IMR-90 (cell line): ENCODE measurements around the gene STON2. TPM values are rescaled to one million over a fixed set of nuclear protein-coding genes. Genes with fewer than 3 reads are reported as not detected.

ENCODE experiments used
- ATAC-seq: fragments of 200-7000 bp; cut with Tn5 transposase; 2 replicates; pipeline ENCODE4 v1.9.1; 2020; ENCODE audit warnings: low read depth, mild to moderate bottlenecking, moderate library complexity
- BruUV-seq: library from RNA; stranded (reverse); fragments of 400-500 nt; replicated peaks from 2 replicates; lab custom pipeline; 2021; lab: Mats Ljungman, UMichigan
- CTCF ChIA-PET: fragments of 300-600 bp; formaldehyde crosslinking; extraction: SDS; loops from one replicate; lab custom pipeline; 2021; ENCODE audit warnings: antibody characterized with exemption; lab: Yijun Ruan, JAX
- POLR2A ChIA-PET: fragments of 300-600 bp; sonication (Branson Sonifier 250); formaldehyde crosslinking; loops from one replicate; lab custom pipeline; 2022; ENCODE audit warnings: antibody characterized with exemption; ENCODE audit not compliant: unreplicated experiment; lab: Charles Lee
- DNase-seq: peaks from one replicate; pipeline ENCODE4 v3.0.0; 2013
- H2AFZ ChIP-seq: replicated peaks from 2 replicates; pipeline ENCODE3; 2013; ENCODE audit warnings: low read length, mild to moderate bottlenecking; ENCODE audit not compliant: poor library complexity
- H2AK5ac ChIP-seq: 2 replicates; pipeline ENCODE4 v1.6.1; 2013; ENCODE audit warnings: low read depth, low read length, inconsistent platforms
- H2AK9ac ChIP-seq: replicated peaks from 2 replicates; pipeline ENCODE3; 2013; ENCODE audit warnings: mild to moderate bottlenecking, low read depth, low read length, moderate library complexity; ENCODE audit not compliant: poor library complexity
- H2BK120ac ChIP-seq: 2 replicates; pipeline ENCODE4 v1.6.1; 2013; ENCODE audit warnings: low read depth, low read length, inconsistent platforms
- H2BK15ac ChIP-seq: 3 replicates; pipeline ENCODE4 v1.6.1; 2013; ENCODE audit warnings: low read depth, low read length, inconsistent platforms
- H2BK20ac ChIP-seq: 2 replicates; pipeline ENCODE4 v1.6.1; 2013; ENCODE audit warnings: low read depth, mild to moderate bottlenecking, inconsistent platforms, low read length, moderate library complexity
- H2BK5ac ChIP-seq: 2 replicates; pipeline ENCODE4 v1.6.1; 2013; ENCODE audit warnings: mild to moderate bottlenecking, low read depth, low read length, inconsistent platforms; ENCODE audit not compliant: poor library complexity, severe bottlenecking
- H3K14ac ChIP-seq: replicated peaks from 2 replicates; pipeline ENCODE4 v1.6.1; 2013; ENCODE audit warnings: low read depth, low read length, inconsistent platforms
- H3K18ac ChIP-seq: 2 replicates; pipeline ENCODE4 v1.6.1; 2013; ENCODE audit warnings: low read depth, low read length, control low read depth
- H3K23ac ChIP-seq: 2 replicates; pipeline ENCODE4 v1.6.1; 2013; ENCODE audit warnings: low read depth, low read length, inconsistent platforms
- H3K27ac ChIP-seq: 2 replicates; pipeline ENCODE4 v1.5.1; 2013; ENCODE audit warnings: mild to moderate bottlenecking, control low read depth, low read length; ENCODE audit not compliant: insufficient read depth
- H3K27me3 ChIP-seq: 2 replicates; pipeline ENCODE4 v1.6.1; 2013; ENCODE audit warnings: low read length; ENCODE audit not compliant: control insufficient read depth, insufficient read depth
- H3K36me3 ChIP-seq: 2 replicates; pipeline ENCODE4 v1.6.1; 2013; ENCODE audit warnings: low read length, mixed read lengths; ENCODE audit not compliant: control insufficient read depth, insufficient read depth
- H3K4ac ChIP-seq: 2 replicates; pipeline ENCODE4 v1.6.1; 2013; ENCODE audit warnings: low read depth, low read length, inconsistent platforms
- H3K4me1 ChIP-seq: 2 replicates; pipeline ENCODE4 v1.6.1; 2013; ENCODE audit warnings: low read length, mixed read lengths; ENCODE audit not compliant: control insufficient read depth, insufficient read depth
- H3K4me2 ChIP-seq: 2 replicates; pipeline ENCODE4 v1.6.1; 2013; ENCODE audit warnings: low read depth, mild to moderate bottlenecking, control low read depth, low read length, moderate library complexity
- H3K4me3 ChIP-seq: 2 replicates; pipeline ENCODE4 v1.5.1; 2013; ENCODE audit warnings: low read depth, mild to moderate bottlenecking, control low read depth, low read length, moderate library complexity; ENCODE audit not compliant: insufficient read depth
- H3K56ac ChIP-seq: 2 replicates; pipeline ENCODE4 v1.6.1; 2013; ENCODE audit warnings: low read length, inconsistent platforms; ENCODE audit not compliant: insufficient read depth; ENCODE audit errors: extremely low read depth
- H3K79me1 ChIP-seq, 2 experiments: 2 replicates each; pipeline ENCODE4 v1.6.1; 2013; ENCODE audit warnings: low read length in 2 of 2, inconsistent platforms in 1 of 2, low read depth in 1 of 2
- H3K9ac ChIP-seq: 2 replicates; pipeline ENCODE4 v1.6.1; 2013; ENCODE audit warnings: low read depth, low read length, control low read depth
- H3K9me1 ChIP-seq: 2 replicates; pipeline ENCODE4 v1.6.1; 2013; ENCODE audit warnings: low read length, inconsistent platforms; ENCODE audit not compliant: insufficient read depth
- H3K9me3 ChIP-seq: 2 replicates; pipeline ENCODE4 v1.6.1; 2013; ENCODE audit warnings: low read length; ENCODE audit not compliant: control insufficient read depth, insufficient read depth
- H4K20me1 ChIP-seq: 2 replicates; pipeline ENCODE4 v1.6.1; 2013; ENCODE audit warnings: low read length, inconsistent platforms; ENCODE audit not compliant: insufficient read depth
- H4K5ac ChIP-seq: 2 replicates; pipeline ENCODE4 v1.6.1; 2013; ENCODE audit warnings: mild to moderate bottlenecking, low read depth, low read length, control low read depth
- H4K8ac ChIP-seq, 2 experiments: 2 replicates each; pipeline ENCODE4 v1.6.1; 2013; ENCODE audit warnings: low read depth in 2 of 2, low read length in 2 of 2, control low read depth in 1 of 2, inconsistent platforms in 1 of 2
- H4K91ac ChIP-seq: 2 replicates; pipeline ENCODE4 v1.6.1; 2013; ENCODE audit warnings: low read depth, low read length, inconsistent platforms; ENCODE audit not compliant: insufficient read depth
- BHLHE40 ChIP-seq: fragments of 150-350 bp; IDR thresholded peaks from 2 replicates; pipeline ENCODE4 v1.6.1; 2016; ENCODE audit warnings: mild to moderate bottlenecking, low read depth, low read length
- CEBPB ChIP-seq: IDR thresholded peaks from 2 replicates; pipeline ENCODE4 v1.6.1; 2012; ENCODE audit warnings: low read depth, low read length, improper control_type of control experiment
- CHD1 ChIP-seq: IDR thresholded peaks from 2 replicates; pipeline ENCODE4 v1.6.1; 2012; ENCODE audit warnings: low read depth, low read length, improper control_type of control experiment
- CTCF ChIP-seq: conservative IDR thresholded peaks from 2 replicates; pipeline ENCODE4 v1.5.1; 2012; ENCODE audit warnings: mild to moderate bottlenecking, low read depth, low read length, improper control_type of control experiment
- FOS ChIP-seq: fragments of 150-350 bp; IDR thresholded peaks from 2 replicates; pipeline ENCODE4 v1.6.1; 2016; ENCODE audit warnings: low read depth, low read length
- MAFK ChIP-seq: IDR thresholded peaks from 2 replicates; pipeline ENCODE4 v1.6.1; 2012; ENCODE audit warnings: low read depth, low read length, improper control_type of control experiment
- MAZ ChIP-seq: IDR thresholded peaks from 2 replicates; pipeline ENCODE4 v1.6.1; 2012; ENCODE audit warnings: low read depth, mild to moderate bottlenecking, low read length, improper control_type of control experiment, moderate library complexity, borderline replicate concordance
- MXI1 ChIP-seq: IDR thresholded peaks from 2 replicates; pipeline ENCODE4 v1.6.1; 2012; ENCODE audit warnings: low read depth, mild to moderate bottlenecking, low read length, moderate library complexity, borderline replicate concordance
- NFE2L2 ChIP-seq: fragments of 150-350 bp; IDR thresholded peaks from 2 replicates; pipeline ENCODE4 v1.6.1; 2016; ENCODE audit warnings: low read depth, mild to moderate bottlenecking, low read length
- POLR2A ChIP-seq: IDR thresholded peaks from 2 replicates; pipeline ENCODE4 v1.6.1; 2012; ENCODE audit warnings: mild to moderate bottlenecking, low read depth, low read length
- RAD21 ChIP-seq: IDR thresholded peaks from 2 replicates; pipeline ENCODE4 v1.6.1; 2012; ENCODE audit warnings: low read length, improper control_type of control experiment
- RCOR1 ChIP-seq: IDR thresholded peaks from 2 replicates; pipeline ENCODE4 v1.6.1; 2012; ENCODE audit warnings: mild to moderate bottlenecking, low read length, improper control_type of control experiment; ENCODE audit not compliant: insufficient replicate concordance
- RFX5 ChIP-seq: IDR thresholded peaks from 2 replicates; pipeline ENCODE4 v1.8.0; 2012; ENCODE audit warnings: low read depth, mild to moderate bottlenecking, low read length, moderate library complexity
- SMC3 ChIP-seq: fragments of 150-350 bp; IDR thresholded peaks from 2 replicates; pipeline ENCODE4 v1.6.1; 2016; ENCODE audit warnings: low read depth, mild to moderate bottlenecking, antibody characterized with exemption, low read length, moderate library complexity
- WGBS, 2 experiments: methylation state at CpG; one replicate each; pipeline versions ENCODE4 v1.1.5 to v1.1.7; 2013; ENCODE audit warnings: missing lambda C conversion rate in 2 of 2; ENCODE audit not compliant: insufficient read length in 1 of 2; ENCODE audit errors: extremely low coverage in 2 of 2; 5-methylcytosine and 5-hydroxymethylcytosine counted together
- dilution Hi-C: fragments of 300-500 bp; cut with HindIII; formaldehyde crosslinking; loops from one replicate; pipeline ENCODE4 v1.14.3; 2018; ENCODE audit warnings: low sequenced_read_pairs; ENCODE audit not compliant: unreplicated experiment
- in situ Hi-C: fragments of 300-500 bp; cut with MboI; formaldehyde crosslinking; loops from 3 replicates; pipeline ENCODE4 v1.14.3; 2019; ENCODE audit warnings: low sequenced_read_pairs, inconsistent platforms, mixed read lengths
- intact Hi-C: fragments of 100-400 bp; cut with micrococcal nuclease; formaldehyde crosslinking; loops from 2 replicates; pipeline ENCODE4 v1.10.0; 2022
- polyA plus RNA-seq, 3 experiments: library from polyadenylated mRNA; depleted of rRNA; stranded (reverse); fragments of >200 nt; gene quantifications; 2 replicates each; pipeline ENCODE4 v1.2.3, GENCODE V29; 2012; ENCODE audit warnings: low replicate concordance in 1 of 3
- total RNA-seq: library from RNA; depleted of rRNA; stranded (reverse); fragments of >200 nt; gene quantifications from 2 replicates; pipeline ENCODE4 v1.2.3, GENCODE V29; 2012
- TF ChIP-seq, protein P1 (sequence below): fragments of 150-350 bp; IDR thresholded peaks from 2 replicates; pipeline ENCODE4 v1.6.1; 2016; ENCODE audit warnings: low read depth, mild to moderate bottlenecking, low read length, moderate library complexity, borderline replicate concordance
- TF ChIP-seq, protein P2 (sequence below): fragments of 150-350 bp; IDR thresholded peaks from 2 replicates; pipeline ENCODE4 v1.6.1; 2017; ENCODE audit warnings: mild to moderate bottlenecking, antibody characterized with exemption, low read length, low read depth

Gene STON2
- total and polyA plus RNA-seq, 2 of the 4 experiments (the other 2 are of a cell fraction) = not detected

- no peak overlapping the region for H2BK120ac ChIP-seq
- TF ChIP-seq RCOR1 = no peak
- TF ChIP-seq FOS = no peak
- no peak for TF ChIP-seq BHLHE40
- TF ChIP-seq MXI1 = no peak
- no peak for TF ChIP-seq MAFK
- TF ChIP-seq SMC3 = no peak
- TF ChIP-seq CTCF = no peak
- TF ChIP-seq POLR2A = no peak
- no peak for TF ChIP-seq CHD1
- no peak for TF ChIP-seq RFX5
- no peak for TF ChIP-seq MAZ
- TF ChIP-seq, protein P1, sequence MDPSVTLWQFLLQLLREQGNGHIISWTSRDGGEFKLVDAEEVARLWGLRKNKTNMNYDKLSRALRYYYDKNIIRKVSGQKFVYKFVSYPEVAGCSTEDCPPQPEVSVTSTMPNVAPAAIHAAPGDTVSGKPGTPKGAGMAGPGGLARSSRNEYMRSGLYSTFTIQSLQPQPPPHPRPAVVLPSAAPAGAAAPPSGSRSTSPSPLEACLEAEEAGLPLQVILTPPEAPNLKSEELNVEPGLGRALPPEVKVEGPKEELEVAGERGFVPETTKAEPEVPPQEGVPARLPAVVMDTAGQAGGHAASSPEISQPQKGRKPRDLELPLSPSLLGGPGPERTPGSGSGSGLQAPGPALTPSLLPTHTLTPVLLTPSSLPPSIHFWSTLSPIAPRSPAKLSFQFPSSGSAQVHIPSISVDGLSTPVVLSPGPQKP = no peak
- TF ChIP-seq, protein P2, sequence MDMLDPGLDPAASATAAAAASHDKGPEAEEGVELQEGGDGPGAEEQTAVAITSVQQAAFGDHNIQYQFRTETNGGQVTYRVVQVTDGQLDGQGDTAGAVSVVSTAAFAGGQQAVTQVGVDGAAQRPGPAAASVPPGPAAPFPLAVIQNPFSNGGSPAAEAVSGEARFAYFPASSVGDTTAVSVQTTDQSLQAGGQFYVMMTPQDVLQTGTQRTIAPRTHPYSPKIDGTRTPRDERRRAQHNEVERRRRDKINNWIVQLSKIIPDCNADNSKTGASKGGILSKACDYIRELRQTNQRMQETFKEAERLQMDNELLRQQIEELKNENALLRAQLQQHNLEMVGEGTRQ = no peak
- TF ChIP-seq RAD21 = no peak
- no peak for TF ChIP-seq NFE2L2
- TF ChIP-seq CEBPB = no peak
- CTCF ChIA-PET = interaction anchor here (1.1 kb wide), 1 partner anchor 177 kb away, joined by 4 read pairs; no protein-coding TSS in a partner anchor
These were observed 46.3 kb upstream of the STON2 start for GRCh38 chr14:81446279-81447007.

More at GRCh38 chr14:81446279-81447007, 46.3 kb upstream of the STON2 start:
- Histone ChIP-seq H4K8ac (no peak overlapping the region), H4K91ac (no peak overlapping the region), H2AK9ac (no peak overlapping the region), H2BK15ac (no peak overlapping the region), H3K4me3 (no peak overlapping the region), H3K4me2 (no peak overlapping the region), H3K79me1 (no peaks in the 10 kb centered on the region), H2AFZ (no peak overlapping the region), H3K14ac (no peak overlapping the region), H2BK5ac (no peak overlapping the region), H3K9me3 (no peaks in the 10 kb centered on the region), H3K4ac (no peak overlapping the region), H3K18ac (no peak overlapping the region), H3K23ac (no peak overlapping the region), H3K27ac (no peak overlapping the region), H4K20me1 (no peaks in the 10 kb centered on the region), H3K9me1 (no peaks in the 10 kb centered on the region), H3K56ac (no peak overlapping the region), H3K27me3 (peaks cover 14% of the 10 kb centered on the region), H2BK20ac (no peak overlapping the region), H3K9ac (no peak overlapping the region), H3K36me3 (no peaks in the 10 kb centered on the region), H3K4me1 (no peaks in the 10 kb centered on the region), H4K5ac (no peak overlapping the region), H2AK5ac (no peak overlapping the region)
- DNase-seq (no peak), ATAC-seq (no peak)
- WGBS, 2 experiments = no CpG with 5 or more reads among the region's 9 CpGs
- BruUV-seq = no TSS peak
- POLR2A ChIA-PET = no interaction called here
- in situ Hi-C loops = no loop called here
- intact Hi-C loops = no loop called here
- dilution Hi-C loops = no loop called here
